GM12891 (cell line): ENCODE results near the gene HELZ2.

Source experiments
- POLR2A ChIP-seq: IDR thresholded peaks from 2 replicates; pipeline ENCODE4 v1.6.1; 2011; ENCODE audit warnings: low read depth, low read length, control low read depth
- POLR2AphosphoS5 ChIP-seq: IDR thresholded peaks from 2 replicates; pipeline ENCODE4 v1.6.1; 2011; ENCODE audit warnings: low read depth, low read length, control low read depth
- POU2F2 ChIP-seq: IDR thresholded peaks from 2 replicates; pipeline ENCODE4 v1.6.1; 2011; ENCODE audit warnings: low read depth, mild to moderate bottlenecking, control low read depth, low read length, moderate library complexity
- TAF1 ChIP-seq: IDR thresholded peaks from 2 replicates; pipeline ENCODE4 v1.6.1; 2011; ENCODE audit warnings: low read depth, low read length, control low read depth

GRCh38 chr20:63622732-63623131 lies 48.7 kb upstream of the HELZ2 start:
- TF ChIP-seq POLR2AphosphoS5 (no peak), TAF1 (no peak), POU2F2 (no peak), POLR2A (no peak)
